SK-N-MC (cell line): ENCODE measurements around the gene AZGP1.

ENCODE experiments used
- EZH2 ChIP-seq: fragments of 200-600 bp; sonication (generic); IDR thresholded peaks from one replicate; pipeline ENCODE4 v1.6.1; 2017; ENCODE audit warnings: antibody characterized with exemption
- POLR2AphosphoS5 ChIP-seq: IDR thresholded peaks from 2 replicates; pipeline ENCODE4 v1.6.1; 2012; ENCODE audit warnings: mild to moderate bottlenecking, low read depth, low read length, borderline replicate concordance

DNA sequence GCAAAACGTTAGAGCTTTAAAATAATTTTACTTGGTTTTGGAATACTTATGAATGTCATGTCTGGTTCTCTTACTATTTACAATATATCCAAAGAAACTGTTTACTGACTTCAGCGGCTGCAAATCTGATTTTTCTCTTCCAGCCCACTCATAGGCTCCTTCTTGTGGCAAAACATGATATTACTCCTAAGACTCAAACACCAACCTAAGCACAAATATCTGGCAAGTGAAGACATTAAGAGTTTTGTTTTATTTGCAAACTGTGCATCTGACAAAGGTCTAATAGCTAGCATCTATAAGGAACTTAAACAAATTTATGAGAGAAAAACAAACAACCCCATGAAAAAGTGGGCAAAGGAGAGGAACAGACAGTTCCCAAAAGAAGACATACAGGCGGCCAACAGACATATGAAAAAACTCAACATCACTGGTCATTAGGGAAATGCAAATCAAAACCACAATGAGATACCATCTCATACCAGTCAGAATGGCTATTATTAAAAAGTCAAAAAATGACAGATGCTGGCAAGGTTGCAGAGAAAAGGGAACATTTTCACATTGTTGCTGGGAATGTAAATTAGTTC, 26.1 kb downstream of the AZGP1 start:
- TF ChIP-seq EZH2, result no peak
- TF ChIP-seq POLR2AphosphoS5, result no peak
